Lung microvascular endothelial cell (primary cell): ENCODE measurements around the gene GRID2. TPM values are rescaled to one million over a fixed set of nuclear protein-coding genes. Genes with fewer than 3 reads are reported as not detected.

Source experiments
- DNase-seq, 2 donors: peaks; one replicate each; pipeline versions ENCODE4 v3.0.0 to v3.0.0-alpha.2; 2010; ENCODE audit warnings: low read depth in 2 of 2
- total RNA-seq: library from RNA; depleted of rRNA; stranded (reverse); fragments of >200 nt; gene quantifications from 2 replicates; pipeline ENCODE4 v1.2.1, GENCODE V29; 2014

The GRID2 gene
- total RNA-seq, 1 donor from 2014 or later: not detected

GRCh38 chr4:93480452-93480851 lies 1176.7 kb downstream of the GRID2 start:
- no peak for DNase-seq

GRCh38 chr4:93495346-93495745 lies 1191.6 kb downstream of the GRID2 start:
- DNase-seq: no peak

- DNase-seq: no peak
These were observed 1197.5 kb downstream of the GRID2 start for GRCh38 chr4:93501244-93501643.

GRCh38 chr4:93501946-93502345 lies 1198.2 kb downstream of the GRID2 start:
- DNase-seq: no peak

- no peak for DNase-seq
These were observed 1199.2 kb downstream of the GRID2 start for GRCh38 chr4:93502991-93503390.

GRCh38 chr4:93513851-93514250 lies 1210.1 kb downstream of the GRID2 start:
- no peak for DNase-seq

- no peak for DNase-seq
These were observed 1211.4 kb downstream of the GRID2 start for GRCh38 chr4:93515208-93515607.

GRCh38 chr4:93529692-93530372 lies 1226.1 kb downstream of the GRID2 start:
- DNase-seq: no peak

- DNase-seq: no peak
These were observed 1228.5 kb downstream of the GRID2 start for GRCh38 chr4:93532234-93532633.

GRCh38 chr4:93540562-93540961 lies 1236.8 kb downstream of the GRID2 start:
- DNase-seq: no peak

GRCh38 chr4:93561842-93562241 lies 1258.1 kb downstream of the GRID2 start:
- DNase-seq: no peak

GRCh38 chr4:93568758-93569157 lies 1265.0 kb downstream of the GRID2 start:
- DNase-seq: no peak

- DNase-seq: no peak
These were observed 1269.5 kb downstream of the GRID2 start for GRCh38 chr4:93573285-93573684.

GRCh38 chr4:93578942-93579341 lies 1275.2 kb downstream of the GRID2 start:
- DNase-seq: no peak

GRCh38 chr4:93605163-93605562 lies 1301.4 kb downstream of the GRID2 start:
- no peak for DNase-seq

- DNase-seq: no peak
These were observed 1313.8 kb downstream of the GRID2 start for GRCh38 chr4:93617606-93618005.

GRCh38 chr4:93633721-93634120 lies 1330.0 kb downstream of the GRID2 start:
- DNase-seq: no peak

- no peak for DNase-seq
These were observed 1332.2 kb downstream of the GRID2 start for GRCh38 chr4:93635943-93636342.

GRCh38 chr4:93645120-93645519 lies 1341.4 kb downstream of the GRID2 start:
- no peak for DNase-seq

- no peak for DNase-seq
These were observed 1342.6 kb downstream of the GRID2 start for GRCh38 chr4:93646233-93646930.

GRCh38 chr4:93648258-93648657 lies 1344.5 kb downstream of the GRID2 start:
- DNase-seq: no peak

GRCh38 chr4:93649828-93650227 lies 1346.1 kb downstream of the GRID2 start:
- DNase-seq: no peak

- no peak for DNase-seq
These were observed 1350.4 kb downstream of the GRID2 start for GRCh38 chr4:93654211-93654610.
